K562 (cell line): Measurements from ENCODE around the gene NOSIP. TPM values are rescaled to one million over a fixed set of nuclear protein-coding genes. Genes with fewer than 3 reads are reported as not detected.
A peak's percentile ranks its signal among the peaks of the same experiment; 100 is the strongest.

Experiments used
- ERF ChIP-seq: fragments of 450-650 bp; formaldehyde crosslinking; IDR thresholded peaks from 2 replicates; pipeline ENCODE4 v1.4.0; 2020; ENCODE audit warnings: mild to moderate bottlenecking, mixed read lengths
- ETS2 ChIP-seq: IDR thresholded peaks from 2 replicates; pipeline ENCODE4 v1.6.1; 2016; ENCODE audit warnings: borderline replicate concordance, missing genetic modification characterization, mild to moderate bottlenecking, moderate library complexity, missing compliant biosample characterization; ENCODE audit not compliant: poor library complexity, severe bottlenecking
- GATAD2A ChIP-seq: fragments of 450-650 bp; IDR thresholded peaks from 2 replicates; pipeline ENCODE4 v1.6.1; 2017
- IFI16 ChIP-seq: fragments of 250-450 bp; sonication (Bioruptor Pico); IDR thresholded peaks from 2 replicates; pipeline ENCODE4 v2.1.2; 2022; ENCODE audit warnings: mild to moderate bottlenecking, inconsistent platforms
- ILF3 ChIP-seq: fragments of 450-650 bp; IDR thresholded peaks from 2 replicates; pipeline ENCODE4 v1.6.1; 2018; ENCODE audit warnings: antibody characterized with exemption, mild to moderate bottlenecking, moderate library complexity, borderline replicate concordance
- MEIS2 ChIP-seq: fragments of 450-650 bp; IDR thresholded peaks from 2 replicates; pipeline ENCODE4 v1.6.1; 2014; ENCODE audit warnings: mild to moderate bottlenecking; ENCODE audit not compliant: partially characterized antibody
- NR1H2 ChIP-seq: sonication (generic); formaldehyde crosslinking; IDR thresholded peaks from 2 replicates; pipeline ENCODE4 v1.4.0; 2020; ENCODE audit warnings: mild to moderate bottlenecking, missing genetic modification reagents
- RBM25 ChIP-seq: fragments of 200-400 bp; formaldehyde crosslinking; IDR thresholded peaks from 2 replicates; pipeline ENCODE4 v1.6.1; 2018; ENCODE audit warnings: low read length, low read depth, moderate library complexity; ENCODE audit not compliant: severe bottlenecking
- SRSF7 ChIP-seq: fragments of 200-400 bp; formaldehyde crosslinking; optimal IDR thresholded peaks from 2 replicates; pipeline ENCODE3; 2017; ENCODE audit warnings: mild to moderate bottlenecking, low read depth, low read length
- polyA plus RNA-seq, 8 experiments: library from polyadenylated mRNA; depleted of rRNA in 4 of 8; stranded (reverse) in 5 of 8; unstranded in 3 of 8; fragments of >200 nt; fragmentation: Nextera tagmentation in 2 of 8; fragmentation: Illumina TruSeq in 1 of 8; extraction: Ambion mirVana in 2 of 8; extraction: Trizol in 1 of 8; gene quantifications; 2 replicates each; pipeline versions ENCODE4 v1.2.1 to v1.2.3, GENCODE V29; 2011 to 2014; ENCODE audit warnings: inconsistent platforms in 1 of 8, missing spikeins in 1 of 8
- total RNA-seq, 7 experiments: library from RNA; depleted of rRNA in 6 of 7; stranded (reverse); fragments of >200 nt in 6 of 7; fragmentation: Illumina TruSeq in 2 of 7; extraction: Trizol in 2 of 7; gene quantifications; 2 replicates each; pipeline versions ENCODE4 v1.2.1 to v1.2.3, GENCODE V29; 2011 to 2021; ENCODE audit warnings: low replicate concordance in 1 of 7
- TF ChIP-seq, protein P1 (sequence below), 2 experiments: fragments of 450-650 bp in 1 of 2; sonication (generic) in 1 of 2; formaldehyde crosslinking; conservative IDR thresholded peaks; 2 replicates each; pipeline versions ENCODE4 v1.4.0 to v1.8.1; 2020 to 2022; ENCODE audit warnings: mild to moderate bottlenecking in 1 of 2, missing genetic modification reagents in 1 of 2
- TF ChIP-seq, protein P2 (sequence below): fragments of 450-650 bp; formaldehyde crosslinking; IDR thresholded peaks from 2 replicates; pipeline ENCODE4 v1.4.0; 2022; ENCODE audit warnings: mild to moderate bottlenecking, moderate library complexity
- TF ChIP-seq, protein P3 (sequence below), 2 experiments: fragments of 450-650 bp; formaldehyde crosslinking in 1 of 2; IDR thresholded peaks; 2 replicates each; pipeline versions ENCODE4 v1.4.0 to v1.6.1; 2014 to 2020; ENCODE audit warnings: mild to moderate bottlenecking in 2 of 2, borderline replicate concordance in 1 of 2, low read depth in 1 of 2

The NOSIP gene
- total and polyA plus RNA-seq, 9 of the 15 experiments (the other 6 are each of a cell fraction or from before 2014, with no cell fraction given) = 14.4 to 153 (median 79.9) TPM

DNA sequence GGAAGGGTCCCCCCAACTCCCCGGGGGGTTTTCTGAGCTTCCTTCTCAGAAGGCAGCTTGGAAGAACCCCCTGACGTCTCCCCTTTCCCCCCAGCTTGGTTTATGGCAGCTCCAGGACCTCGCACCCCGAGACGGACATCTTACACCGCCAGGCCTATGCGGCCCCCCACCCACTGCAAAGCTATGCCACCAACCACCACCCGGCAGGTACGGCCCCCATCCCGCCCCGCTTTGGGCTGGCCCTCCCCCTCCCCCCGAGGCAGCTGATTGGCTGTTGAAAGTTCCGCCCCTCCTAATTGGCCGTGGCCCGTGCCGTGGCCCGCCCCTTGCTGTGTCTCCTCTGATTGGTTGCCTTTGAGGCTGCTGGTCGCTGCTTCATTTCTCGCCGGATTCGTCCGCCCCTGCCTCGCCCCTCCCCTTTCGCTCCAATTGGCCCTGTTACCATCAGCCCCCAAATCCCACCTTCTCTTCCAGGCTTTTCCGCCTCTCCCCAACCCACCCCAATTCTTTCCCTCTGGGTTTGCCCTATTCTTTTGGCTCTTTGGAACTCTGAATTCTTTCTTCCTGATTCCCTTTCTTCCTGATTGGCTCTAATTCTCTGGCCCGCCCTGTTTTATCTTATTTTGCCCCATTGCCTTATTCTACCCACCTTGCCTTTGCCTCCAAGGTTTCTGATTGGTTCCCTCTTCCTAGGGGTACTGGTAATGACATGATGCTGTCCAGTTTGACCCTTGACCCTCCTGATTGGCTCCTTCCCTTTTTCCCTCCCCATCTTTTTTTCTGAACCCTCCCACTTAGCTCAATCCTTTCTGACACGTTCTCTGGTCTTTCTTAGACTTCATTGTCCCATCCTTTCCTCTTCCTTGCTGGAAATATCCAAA lies 13.1 kb upstream of the NOSIP start (continued):
- TF ChIP-seq ILF3 = no peak
- TF ChIP-seq GATAD2A = no peak
- no peak for TF ChIP-seq SRSF7
- TF ChIP-seq NR1H2 (CRISPR knock-in tag) = no peak
- no peak for TF ChIP-seq IFI16
- TF ChIP-seq ERF (CRISPR knock-in tag) = peak; percentile 65; the same call in 1 of the 2 replicates
- TF ChIP-seq, protein P1, sequence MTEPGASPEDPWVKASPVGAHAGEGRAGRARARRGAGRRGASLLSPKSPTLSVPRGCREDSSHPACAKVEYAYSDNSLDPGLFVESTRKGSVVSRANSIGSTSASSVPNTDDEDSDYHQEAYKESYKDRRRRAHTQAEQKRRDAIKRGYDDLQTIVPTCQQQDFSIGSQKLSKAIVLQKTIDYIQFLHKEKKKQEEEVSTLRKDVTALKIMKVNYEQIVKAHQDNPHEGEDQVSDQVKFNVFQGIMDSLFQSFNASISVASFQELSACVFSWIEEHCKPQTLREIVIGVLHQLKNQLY (CRISPR knock-in tag; conservative IDR thresholded peaks at IDR 0.05) = no peak
- no peak for TF ChIP-seq ETS2 (tag)
- peak; percentile 79 for TF ChIP-seq RBM25
- TF ChIP-seq, protein P2, sequence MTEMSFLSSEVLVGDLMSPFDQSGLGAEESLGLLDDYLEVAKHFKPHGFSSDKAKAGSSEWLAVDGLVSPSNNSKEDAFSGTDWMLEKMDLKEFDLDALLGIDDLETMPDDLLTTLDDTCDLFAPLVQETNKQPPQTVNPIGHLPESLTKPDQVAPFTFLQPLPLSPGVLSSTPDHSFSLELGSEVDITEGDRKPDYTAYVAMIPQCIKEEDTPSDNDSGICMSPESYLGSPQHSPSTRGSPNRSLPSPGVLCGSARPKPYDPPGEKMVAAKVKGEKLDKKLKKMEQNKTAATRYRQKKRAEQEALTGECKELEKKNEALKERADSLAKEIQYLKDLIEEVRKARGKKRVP (CRISPR knock-in tag) = no peak
- no peak for TF ChIP-seq MEIS2
- TF ChIP-seq, protein P3, sequence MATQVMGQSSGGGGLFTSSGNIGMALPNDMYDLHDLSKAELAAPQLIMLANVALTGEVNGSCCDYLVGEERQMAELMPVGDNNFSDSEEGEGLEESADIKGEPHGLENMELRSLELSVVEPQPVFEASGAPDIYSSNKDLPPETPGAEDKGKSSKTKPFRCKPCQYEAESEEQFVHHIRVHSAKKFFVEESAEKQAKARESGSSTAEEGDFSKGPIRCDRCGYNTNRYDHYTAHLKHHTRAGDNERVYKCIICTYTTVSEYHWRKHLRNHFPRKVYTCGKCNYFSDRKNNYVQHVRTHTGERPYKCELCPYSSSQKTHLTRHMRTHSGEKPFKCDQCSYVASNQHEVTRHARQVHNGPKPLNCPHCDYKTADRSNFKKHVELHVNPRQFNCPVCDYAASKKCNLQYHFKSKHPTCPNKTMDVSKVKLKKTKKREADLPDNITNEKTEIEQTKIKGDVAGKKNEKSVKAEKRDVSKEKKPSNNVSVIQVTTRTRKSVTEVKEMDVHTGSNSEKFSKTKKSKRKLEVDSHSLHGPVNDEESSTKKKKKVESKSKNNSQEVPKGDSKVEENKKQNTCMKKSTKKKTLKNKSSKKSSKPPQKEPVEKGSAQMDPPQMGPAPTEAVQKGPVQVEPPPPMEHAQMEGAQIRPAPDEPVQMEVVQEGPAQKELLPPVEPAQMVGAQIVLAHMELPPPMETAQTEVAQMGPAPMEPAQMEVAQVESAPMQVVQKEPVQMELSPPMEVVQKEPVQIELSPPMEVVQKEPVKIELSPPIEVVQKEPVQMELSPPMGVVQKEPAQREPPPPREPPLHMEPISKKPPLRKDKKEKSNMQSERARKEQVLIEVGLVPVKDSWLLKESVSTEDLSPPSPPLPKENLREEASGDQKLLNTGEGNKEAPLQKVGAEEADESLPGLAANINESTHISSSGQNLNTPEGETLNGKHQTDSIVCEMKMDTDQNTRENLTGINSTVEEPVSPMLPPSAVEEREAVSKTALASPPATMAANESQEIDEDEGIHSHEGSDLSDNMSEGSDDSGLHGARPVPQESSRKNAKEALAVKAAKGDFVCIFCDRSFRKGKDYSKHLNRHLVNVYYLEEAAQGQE (IDR thresholded peaks at IDR 0.05; ENCODE audit: borderline replicate concordance) = peak; percentile 48; the same call in 1 of the 2 replicates
- TF ChIP-seq, protein P3 (CRISPR knock-in tag; IDR thresholded peaks at IDR 0.05; ENCODE audit: low read depth) = no peak
